ENCODE measurements around the gene LRCH1. TPM values are rescaled to one million over a fixed set of nuclear protein-coding genes. Genes with fewer than 3 reads are reported as not detected.
"Not testable (repeated sequence)": the region's sequence is repeated elsewhere in the genome, so short reads cannot be mapped to it uniquely, and the experiment has no call there.

The LRCH1 gene
- polyA plus RNA-seq, 1 of the 3 experiments (the other 2 are of a cell fraction), result 5.5 TPM

DNA sequence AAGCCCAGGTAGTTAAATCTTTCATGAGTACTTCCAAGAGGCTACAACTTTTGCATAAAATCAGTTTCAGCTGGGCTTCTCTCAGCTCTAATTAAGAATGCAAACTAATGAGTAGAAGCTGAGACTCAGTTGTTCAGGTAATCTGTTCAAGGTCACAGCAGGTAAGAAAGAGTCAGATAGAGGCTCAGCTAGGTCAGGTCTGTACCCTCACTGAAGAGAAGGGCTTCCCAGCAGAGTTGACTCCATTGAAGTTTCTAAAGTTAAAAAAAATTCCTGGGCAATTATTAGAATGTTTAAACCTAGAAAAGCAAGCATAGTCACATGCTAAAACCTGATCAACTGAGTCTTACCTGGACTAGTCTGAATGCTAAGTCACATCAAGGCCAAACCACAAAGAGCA is 201.8 kb downstream of the LRCH1 start:
- CTCF ChIA-PET, result interaction anchor here (1.6 kb wide), 1 partner anchor 10 kb away, joined by 8 read pairs; no protein-coding TSS in a partner anchor

DNA sequence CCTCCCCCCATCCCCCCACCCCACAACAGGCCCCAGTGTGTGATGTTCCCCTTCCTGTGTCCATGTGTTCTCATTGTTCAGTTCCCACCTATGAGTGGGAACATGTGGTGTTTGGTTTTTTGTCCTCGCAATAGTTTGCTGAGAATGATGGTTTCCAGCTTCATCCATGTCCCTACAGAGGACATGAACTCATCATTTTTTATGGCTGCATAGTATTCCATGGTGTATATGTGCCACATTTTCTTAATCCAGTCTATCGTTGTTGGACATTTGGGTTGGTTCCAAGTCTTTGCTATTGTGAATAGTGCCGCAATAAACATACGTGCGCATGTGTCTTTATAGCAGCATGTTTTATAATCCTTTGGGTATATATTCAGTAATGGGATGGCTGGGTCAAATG is 202.5 kb downstream of the LRCH1 start:
- H4K20me1 ChIP-seq (ENCODE audit: insufficient read depth); H3K36me3 ChIP-seq (replicated peaks in 1 of 2; ENCODE audit: control insufficient read depth in 1 of 2, insufficient read depth in 2 of 2, low read length in 1 of 2); H3K9me2 ChIP-seq; DNase-seq; H3K4me1 ChIP-seq (ENCODE audit: control insufficient read depth in 1 of 2, insufficient read depth in 2 of 2, low read depth in 1 of 2, low read length in 1 of 2); H3K9ac ChIP-seq; CTCF ChIA-PET; H2AFZ ChIP-seq (ENCODE audit: low read depth); H3K4me3 ChIP-seq (ENCODE audit: low read depth in 2 of 2, low read length in 1 of 2); H3K79me2 ChIP-seq (ENCODE audit: insufficient read depth); H3K27ac ChIP-seq (ENCODE audit: low read depth in 2 of 2, low read length in 1 of 2); POLR2A ChIA-PET; H3K27me3 ChIP-seq (ENCODE audit: insufficient read depth); H3K4me2 ChIP-seq; H3K9me3 ChIP-seq: not testable (repeated sequence)
- no CpG with 5 or more reads among the region's 5 CpGs for WGBS (ENCODE audit: low lambda C conversion rate)
- peaks cover 11% of the 10 kb centered on the region for H3F3A ChIP-seq (replicated peaks; ENCODE audit: insufficient read depth)

More for the DNA sequence above, 201.8 kb downstream of the LRCH1 start:
- H3K36me3 ChIP-seq (replicated peaks in 1 of 2; ENCODE audit: control insufficient read depth in 1 of 2, insufficient read depth in 2 of 2, low read length in 1 of 2), result peaks cover 8 to 14% of the 10 kb centered on the region in 2 experiments
- H3F3A ChIP-seq (replicated peaks; ENCODE audit: insufficient read depth), result peaks cover 11% of the 10 kb centered on the region
- H3K9me3 ChIP-seq, result no peaks in the 10 kb centered on the region
- no peaks in the 10 kb centered on the region for H4K20me1 ChIP-seq (ENCODE audit: insufficient read depth)
- no peak overlapping the region for H3K27ac ChIP-seq (ENCODE audit: low read depth in 2 of 2, low read length in 1 of 2)
- H3K9ac ChIP-seq, result no peak overlapping the region
- peaks cover 0 to 7% of the 10 kb centered on the region in 2 experiments; a peak in 2 of 4 replicates for H3K4me1 ChIP-seq (ENCODE audit: control insufficient read depth in 1 of 2, insufficient read depth in 2 of 2, low read depth in 1 of 2, low read length in 1 of 2)
- no peak overlapping the region for H3K4me2 ChIP-seq
- TF ChIP-seq SIN3A (IDR thresholded peaks at IDR 0.05; ENCODE audit: borderline replicate concordance, low read depth, low read length), result no peak
- TF ChIP-seq NRF1 (IDR thresholded peaks at IDR 0.05; ENCODE audit: low read depth, low read length), result no peak
- no peak for TF ChIP-seq EZH2phosphoT487 (IDR thresholded peaks at IDR 0.05; ENCODE audit: borderline replicate concordance, low read depth)
- TF ChIP-seq TCF12 (IDR thresholded peaks at IDR 0.05), result no peak
- TF ChIP-seq, protein P1, sequence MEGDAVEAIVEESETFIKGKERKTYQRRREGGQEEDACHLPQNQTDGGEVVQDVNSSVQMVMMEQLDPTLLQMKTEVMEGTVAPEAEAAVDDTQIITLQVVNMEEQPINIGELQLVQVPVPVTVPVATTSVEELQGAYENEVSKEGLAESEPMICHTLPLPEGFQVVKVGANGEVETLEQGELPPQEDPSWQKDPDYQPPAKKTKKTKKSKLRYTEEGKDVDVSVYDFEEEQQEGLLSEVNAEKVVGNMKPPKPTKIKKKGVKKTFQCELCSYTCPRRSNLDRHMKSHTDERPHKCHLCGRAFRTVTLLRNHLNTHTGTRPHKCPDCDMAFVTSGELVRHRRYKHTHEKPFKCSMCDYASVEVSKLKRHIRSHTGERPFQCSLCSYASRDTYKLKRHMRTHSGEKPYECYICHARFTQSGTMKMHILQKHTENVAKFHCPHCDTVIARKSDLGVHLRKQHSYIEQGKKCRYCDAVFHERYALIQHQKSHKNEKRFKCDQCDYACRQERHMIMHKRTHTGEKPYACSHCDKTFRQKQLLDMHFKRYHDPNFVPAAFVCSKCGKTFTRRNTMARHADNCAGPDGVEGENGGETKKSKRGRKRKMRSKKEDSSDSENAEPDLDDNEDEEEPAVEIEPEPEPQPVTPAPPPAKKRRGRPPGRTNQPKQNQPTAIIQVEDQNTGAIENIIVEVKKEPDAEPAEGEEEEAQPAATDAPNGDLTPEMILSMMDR (IDR thresholded peaks at IDR 0.05), result no peak
- TF ChIP-seq POLR2AphosphoS5 (IDR thresholded peaks at IDR 0.05; ENCODE audit: low read depth, low read length), result no peak
- TF ChIP-seq RXRA (IDR thresholded peaks at IDR 0.05; ENCODE audit: borderline replicate concordance, low read depth), result no peak
- no peaks in the 10 kb centered on the region for H3K9me2 ChIP-seq
- H2AFZ ChIP-seq (ENCODE audit: low read depth), result no peak overlapping the region
- POLR2A ChIA-PET, result no interaction called here
- H3K4me3 ChIP-seq (ENCODE audit: low read depth in 2 of 2, low read length in 1 of 2), result no peak overlapping the region
- no peak for DNase-seq
- H3K79me2 ChIP-seq (ENCODE audit: insufficient read depth), result no peaks in the 10 kb centered on the region
- H3K27me3 ChIP-seq (ENCODE audit: insufficient read depth), result no peaks in the 10 kb centered on the region

DNA sequence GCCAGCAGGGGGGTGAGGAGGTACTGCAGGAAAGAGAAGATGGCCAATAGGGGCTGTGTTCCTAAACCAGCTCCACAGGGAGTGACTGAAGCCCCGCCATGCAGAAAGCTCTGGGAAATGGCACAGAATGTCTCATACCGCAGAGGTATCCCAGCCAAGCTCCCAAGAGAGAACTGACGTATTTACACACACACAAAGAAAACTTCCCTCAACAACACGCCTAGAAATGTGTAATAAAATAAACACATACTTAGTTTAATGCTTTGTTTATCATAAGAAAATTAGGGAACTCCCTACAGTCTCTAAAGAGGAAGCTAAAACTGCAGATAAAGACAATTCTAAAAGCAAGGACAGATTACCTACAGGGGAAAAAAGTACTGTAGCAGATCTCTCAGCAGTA is 204.0 kb downstream of the LRCH1 start:
- H2AFZ ChIP-seq (ENCODE audit: low read depth), result no peak overlapping the region
- no peak overlapping the region for H3K27ac ChIP-seq (ENCODE audit: low read depth in 2 of 2, low read length in 1 of 2)
- TF ChIP-seq, protein P2, sequence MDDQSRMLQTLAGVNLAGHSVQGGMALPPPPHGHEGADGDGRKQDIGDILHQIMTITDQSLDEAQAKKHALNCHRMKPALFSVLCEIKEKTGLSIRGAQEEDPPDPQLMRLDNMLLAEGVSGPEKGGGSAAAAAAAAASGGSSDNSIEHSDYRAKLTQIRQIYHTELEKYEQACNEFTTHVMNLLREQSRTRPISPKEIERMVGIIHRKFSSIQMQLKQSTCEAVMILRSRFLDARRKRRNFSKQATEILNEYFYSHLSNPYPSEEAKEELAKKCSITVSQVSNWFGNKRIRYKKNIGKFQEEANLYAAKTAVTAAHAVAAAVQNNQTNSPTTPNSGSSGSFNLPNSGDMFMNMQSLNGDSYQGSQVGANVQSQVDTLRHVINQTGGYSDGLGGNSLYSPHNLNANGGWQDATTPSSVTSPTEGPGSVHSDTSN (IDR thresholded peaks at IDR 0.05), result no peak
- TF ChIP-seq, protein P3, sequence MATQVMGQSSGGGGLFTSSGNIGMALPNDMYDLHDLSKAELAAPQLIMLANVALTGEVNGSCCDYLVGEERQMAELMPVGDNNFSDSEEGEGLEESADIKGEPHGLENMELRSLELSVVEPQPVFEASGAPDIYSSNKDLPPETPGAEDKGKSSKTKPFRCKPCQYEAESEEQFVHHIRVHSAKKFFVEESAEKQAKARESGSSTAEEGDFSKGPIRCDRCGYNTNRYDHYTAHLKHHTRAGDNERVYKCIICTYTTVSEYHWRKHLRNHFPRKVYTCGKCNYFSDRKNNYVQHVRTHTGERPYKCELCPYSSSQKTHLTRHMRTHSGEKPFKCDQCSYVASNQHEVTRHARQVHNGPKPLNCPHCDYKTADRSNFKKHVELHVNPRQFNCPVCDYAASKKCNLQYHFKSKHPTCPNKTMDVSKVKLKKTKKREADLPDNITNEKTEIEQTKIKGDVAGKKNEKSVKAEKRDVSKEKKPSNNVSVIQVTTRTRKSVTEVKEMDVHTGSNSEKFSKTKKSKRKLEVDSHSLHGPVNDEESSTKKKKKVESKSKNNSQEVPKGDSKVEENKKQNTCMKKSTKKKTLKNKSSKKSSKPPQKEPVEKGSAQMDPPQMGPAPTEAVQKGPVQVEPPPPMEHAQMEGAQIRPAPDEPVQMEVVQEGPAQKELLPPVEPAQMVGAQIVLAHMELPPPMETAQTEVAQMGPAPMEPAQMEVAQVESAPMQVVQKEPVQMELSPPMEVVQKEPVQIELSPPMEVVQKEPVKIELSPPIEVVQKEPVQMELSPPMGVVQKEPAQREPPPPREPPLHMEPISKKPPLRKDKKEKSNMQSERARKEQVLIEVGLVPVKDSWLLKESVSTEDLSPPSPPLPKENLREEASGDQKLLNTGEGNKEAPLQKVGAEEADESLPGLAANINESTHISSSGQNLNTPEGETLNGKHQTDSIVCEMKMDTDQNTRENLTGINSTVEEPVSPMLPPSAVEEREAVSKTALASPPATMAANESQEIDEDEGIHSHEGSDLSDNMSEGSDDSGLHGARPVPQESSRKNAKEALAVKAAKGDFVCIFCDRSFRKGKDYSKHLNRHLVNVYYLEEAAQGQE (IDR thresholded peaks at IDR 0.05; ENCODE audit: low read depth, low read length), result no peak
- TF ChIP-seq RXRA (IDR thresholded peaks at IDR 0.05; ENCODE audit: borderline replicate concordance, low read depth) (no peak), YY1 (IDR thresholded peaks at IDR 0.05; ENCODE audit: low read depth) (no peak)
- POLR2A ChIA-PET, result no interaction called here
- no peak overlapping the region for H3K9ac ChIP-seq
- DNase-seq, result no peak
- no peak overlapping the region for H3K4me3 ChIP-seq (ENCODE audit: low read depth in 2 of 2, low read length in 1 of 2)
- peaks cover 6% of the 10 kb centered on the region for H3F3A ChIP-seq (replicated peaks; ENCODE audit: insufficient read depth)
- peaks cover 0 to 3% of the 10 kb centered on the region in 2 experiments; a peak in 2 of 4 replicates for H3K4me1 ChIP-seq (ENCODE audit: control insufficient read depth in 1 of 2, insufficient read depth in 2 of 2, low read depth in 1 of 2, low read length in 1 of 2)
- no peaks in the 10 kb centered on the region for H3K27me3 ChIP-seq (ENCODE audit: insufficient read depth)
- no peaks in the 10 kb centered on the region for H3K9me2 ChIP-seq
- H3K79me2 ChIP-seq (ENCODE audit: insufficient read depth), result no peaks in the 10 kb centered on the region
- peaks cover 3% of the 10 kb centered on the region in 2 experiments for H3K36me3 ChIP-seq (replicated peaks in 1 of 2; ENCODE audit: control insufficient read depth in 1 of 2, insufficient read depth in 2 of 2, low read length in 1 of 2)
- H4K20me1 ChIP-seq (ENCODE audit: insufficient read depth), result no peaks in the 10 kb centered on the region
- no peaks in the 10 kb centered on the region for H3K9me3 ChIP-seq
- H3K4me2 ChIP-seq, result no peak overlapping the region
- CTCF ChIA-PET, result no interaction called here
- WGBS (ENCODE audit: low lambda C conversion rate), result 83% methylated on average over 4 of the region's 4 CpGs

Measured in SK-N-SH (cell line).